ENCODE data around the gene GSTA5. TPM values are rescaled to one million over a fixed set of nuclear protein-coding genes. Genes with fewer than 3 reads are reported as not detected.
"Not testable (repeated sequence)": the region's sequence is repeated elsewhere in the genome, so short reads cannot be mapped to it uniquely, and the experiment has no call there.

The GSTA5 gene
- total RNA-seq, 1 donor from 2014 or later: not detected

DNA sequence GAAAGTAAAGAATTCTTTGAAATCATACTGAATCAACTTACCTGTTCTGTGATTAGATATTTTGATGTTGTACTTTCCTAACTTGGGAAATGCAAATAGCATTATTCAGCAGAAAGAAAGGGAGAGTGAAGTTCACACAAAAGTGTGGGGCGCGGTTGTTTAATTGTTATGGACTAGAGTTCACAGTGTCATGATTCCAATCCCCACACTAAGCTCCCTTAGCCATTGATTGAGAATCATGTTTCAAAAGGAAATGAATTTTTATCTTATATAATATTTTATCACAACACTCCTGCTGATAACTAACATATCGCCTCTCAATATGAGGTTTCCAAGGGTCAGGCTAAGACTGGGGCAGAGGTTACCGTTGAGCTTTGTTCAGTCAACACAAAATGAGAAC, 3.0 kb upstream of the GSTA5 start:
- DNase-seq (ENCODE audit: missing footprints) (no peak), ATAC-seq (no peak)
- intact Hi-C loops (cut with DNase I): no loop called here

DNA sequence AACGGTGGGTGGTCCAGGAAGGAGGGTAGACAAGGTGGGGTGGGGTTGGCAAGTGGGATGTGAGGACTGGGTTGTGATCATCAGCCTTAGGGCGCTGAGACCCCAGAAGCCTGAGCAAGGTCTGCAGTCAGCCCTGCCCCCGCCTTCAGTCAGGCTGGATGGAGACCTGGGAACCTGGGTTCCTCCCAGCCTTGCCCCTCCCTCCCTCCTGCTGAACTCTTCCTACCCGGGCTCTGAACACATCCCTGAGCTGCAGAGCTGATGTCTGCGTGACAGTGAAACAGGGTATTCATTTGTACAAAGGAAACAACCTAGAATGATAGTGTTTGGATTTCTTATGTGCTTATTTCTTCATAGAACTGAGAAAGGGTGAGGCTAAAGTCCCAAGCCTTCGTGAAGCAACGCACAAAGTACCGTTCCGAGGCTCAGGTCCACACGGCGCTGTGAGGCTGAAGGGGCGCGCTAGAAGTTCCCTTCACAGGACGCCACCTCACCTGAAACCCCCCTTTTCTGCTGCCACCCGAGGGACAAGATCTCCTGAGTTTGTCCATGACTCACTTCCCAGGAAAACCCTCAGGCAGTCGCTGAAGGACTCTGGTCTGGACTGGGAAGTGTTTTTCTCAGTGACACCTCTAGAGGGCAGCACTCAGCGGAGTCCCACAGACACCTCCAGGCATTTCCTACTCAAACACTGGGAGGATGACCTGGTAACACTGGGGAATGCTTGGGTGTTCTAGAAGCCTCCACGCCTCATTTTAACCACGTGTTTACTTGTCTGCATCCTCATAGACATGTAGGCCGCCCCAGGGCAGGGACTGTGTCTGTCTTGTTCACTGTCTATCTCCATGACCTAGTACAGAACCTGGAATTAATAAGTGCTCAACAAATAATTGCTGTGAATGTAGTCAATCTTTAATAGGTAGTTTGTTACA, 1.2 kb downstream of the GSTA5 start:
- intact Hi-C loops (cut with DNase I): no loop called here
- ATAC-seq (peak; percentile 42), DNase-seq (ENCODE audit: missing footprints) (peak; percentile 55)

DNA sequence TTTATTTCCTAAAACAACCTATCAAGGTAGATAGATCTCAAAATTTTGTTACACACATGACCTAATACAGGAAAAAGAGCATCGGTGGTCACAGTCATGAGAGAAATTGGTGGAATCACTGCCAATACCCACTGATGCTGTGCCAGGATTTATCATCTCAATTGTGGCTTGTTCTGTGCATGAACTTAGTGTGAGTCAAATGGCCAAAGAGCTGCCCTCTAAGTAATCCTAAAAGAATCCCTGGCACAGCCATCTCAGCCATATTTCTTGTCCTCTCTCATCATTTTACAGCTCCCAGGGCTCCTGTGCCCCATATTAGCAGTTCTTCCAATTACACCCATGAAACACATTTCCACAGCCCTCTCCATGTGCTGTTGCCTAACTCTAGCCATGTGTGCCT, 6.1 kb downstream of the GSTA5 start:
- DNase-seq (ENCODE audit: missing footprints) (no peak), ATAC-seq (no peak)
- intact Hi-C loops (cut with DNase I): no loop called here

DNA sequence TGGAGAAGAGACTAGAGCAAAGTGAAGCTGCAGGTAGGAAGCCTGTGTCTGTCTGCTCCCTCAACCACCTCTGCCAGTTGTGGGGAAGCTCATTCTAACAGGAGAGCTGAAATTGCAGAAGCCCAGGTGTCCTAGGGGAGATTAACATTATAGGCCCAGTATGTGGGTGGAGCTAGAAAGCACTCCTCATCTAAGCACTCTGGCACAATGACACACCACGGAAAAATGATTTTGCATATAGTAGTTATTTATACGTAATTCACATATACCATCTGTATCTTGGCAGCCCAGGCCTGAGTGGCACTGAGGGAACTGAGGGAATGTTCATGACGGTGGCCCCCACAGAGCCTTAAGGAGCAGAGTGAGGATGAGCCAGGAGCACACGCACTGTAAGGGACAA, 9.7 kb downstream of the GSTA5 start:
- intact Hi-C loops (cut with DNase I); DNase-seq (ENCODE audit: missing footprints); ATAC-seq: not testable (repeated sequence)

DNA sequence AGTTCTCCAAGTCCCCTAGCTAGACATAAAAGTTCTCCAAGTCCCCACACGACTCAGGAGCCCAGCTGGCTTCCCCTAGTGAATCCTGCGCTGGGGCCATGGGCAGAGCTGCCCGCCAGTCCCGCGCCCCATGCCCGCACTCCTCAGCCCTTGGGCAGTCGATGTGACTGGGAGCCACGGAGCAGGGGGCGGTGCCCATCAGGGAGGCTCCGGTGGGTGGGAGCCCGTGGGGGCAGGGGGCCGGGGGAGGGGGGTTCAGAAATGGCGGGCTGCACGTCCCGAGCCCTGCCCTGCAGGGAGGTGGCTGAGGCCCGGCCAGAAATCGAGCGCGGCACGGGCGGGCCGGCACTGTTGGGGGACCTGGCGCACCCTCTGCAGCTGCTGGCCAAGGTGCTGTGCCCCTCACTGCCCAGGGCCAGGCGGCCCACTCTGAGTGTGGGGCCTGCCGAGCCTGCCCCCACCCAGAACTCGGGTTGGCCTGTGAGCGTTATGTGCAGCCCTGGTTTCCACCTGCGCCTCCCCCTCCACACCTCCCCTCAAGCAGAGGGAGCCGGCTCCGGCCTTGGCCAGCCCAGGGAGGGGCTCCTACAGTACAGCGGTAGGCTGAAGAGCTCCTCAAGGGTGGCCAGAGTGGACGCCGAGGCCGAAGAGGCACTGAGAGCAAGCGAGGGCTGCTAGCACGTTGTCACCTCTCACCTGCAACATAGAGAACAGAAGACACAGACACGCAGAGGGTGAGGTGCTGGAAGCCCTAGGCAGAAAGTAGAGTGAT, 11.4 kb downstream of the GSTA5 start:
- ATAC-seq (no peak), DNase-seq (ENCODE audit: missing footprints) (no peak)
- intact Hi-C loops (cut with DNase I): loop anchor here (5.0 kb wide), 1 partner anchor 42 kb away; no protein-coding TSS in a partner anchor

DNA sequence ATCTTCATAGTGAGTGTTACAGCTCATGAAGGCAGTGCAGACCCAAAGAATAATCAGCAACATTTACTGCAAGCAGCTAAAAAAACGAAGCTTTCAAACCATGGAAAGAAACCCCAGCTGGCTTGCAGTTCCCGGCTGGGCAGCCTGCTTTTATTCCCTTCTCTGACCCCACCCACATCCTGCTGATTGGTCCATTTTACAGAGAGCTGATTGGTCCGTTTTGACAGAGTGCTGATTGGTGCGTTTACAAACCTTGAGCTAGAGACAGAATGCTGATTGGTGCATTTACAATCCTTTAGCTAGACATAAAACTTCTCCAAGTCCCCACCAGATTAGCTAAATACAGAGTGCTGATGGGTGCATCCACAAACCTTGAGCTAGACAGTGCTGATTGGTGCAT, 12.0 kb downstream of the GSTA5 start:
- intact Hi-C loops (cut with DNase I): loop anchor here (5.0 kb wide), 1 partner anchor 41 kb away; no protein-coding TSS in a partner anchor
- not testable (repeated sequence) for DNase-seq (ENCODE audit: missing footprints); ATAC-seq

DNA sequence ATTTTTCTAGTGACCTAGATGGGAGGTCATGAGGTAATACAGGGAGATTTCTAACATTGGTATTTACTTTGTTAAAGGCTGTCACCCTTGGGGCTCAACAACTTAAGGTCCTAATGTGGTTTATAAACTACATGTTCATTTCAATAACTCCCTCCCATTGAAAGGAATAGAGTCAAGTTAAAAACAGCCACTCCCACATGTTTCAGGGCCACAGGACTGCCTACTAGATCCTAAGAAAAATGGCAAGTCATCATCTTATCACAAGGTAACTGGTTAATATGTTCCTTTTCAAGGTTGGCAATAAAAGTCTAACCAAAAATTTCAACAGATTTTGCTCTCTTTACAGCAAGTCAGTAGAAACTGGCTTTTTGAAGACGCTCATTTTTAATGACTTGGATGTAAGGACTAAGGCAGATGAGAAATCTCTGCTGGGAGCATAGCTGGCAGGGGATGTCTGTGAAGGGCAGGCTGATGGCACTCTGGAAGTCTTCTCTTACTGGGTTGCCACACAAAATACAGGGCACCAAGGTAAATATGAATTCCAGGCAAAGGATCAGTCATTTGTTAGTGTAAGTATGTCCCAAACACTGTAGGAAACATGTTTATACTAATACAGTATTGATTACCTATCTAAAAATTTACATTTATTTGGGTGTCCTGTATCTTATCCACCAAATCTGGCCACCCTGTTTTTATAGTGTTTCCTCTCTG, 13.4 kb downstream of the GSTA5 start:
- intact Hi-C loops (cut with DNase I): loop anchor here (5.0 kb wide), 1 partner anchor 40 kb away; no protein-coding TSS in a partner anchor

DNA sequence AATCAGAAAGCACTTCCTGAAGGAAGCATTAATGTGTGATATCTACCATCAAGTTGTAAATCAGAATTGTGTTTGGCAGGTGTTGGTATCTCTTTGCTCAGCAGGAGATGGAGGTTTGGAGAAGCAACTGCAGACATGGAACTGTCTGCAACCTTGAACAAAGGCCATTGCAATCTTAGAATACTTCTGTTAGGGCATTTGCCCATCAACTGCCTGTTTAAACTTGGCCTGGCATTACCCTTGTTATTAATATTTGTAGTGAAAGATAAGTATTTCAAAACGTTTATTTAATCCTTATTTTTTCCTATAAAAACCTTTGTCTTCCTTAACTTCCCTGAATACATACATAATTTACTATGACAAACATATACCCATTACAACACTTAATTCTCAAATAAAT, 14.1 kb downstream of the GSTA5 start:
- DNase-seq (ENCODE audit: missing footprints) (no peak), ATAC-seq (no peak)
- intact Hi-C loops (cut with DNase I): loop anchor here (5.0 kb wide), 1 partner anchor 39 kb away; no protein-coding TSS in a partner anchor

More for the DNA sequence above, 13.4 kb downstream of the GSTA5 start:
- ATAC-seq; DNase-seq (ENCODE audit: missing footprints): not testable (repeated sequence)

DNA sequence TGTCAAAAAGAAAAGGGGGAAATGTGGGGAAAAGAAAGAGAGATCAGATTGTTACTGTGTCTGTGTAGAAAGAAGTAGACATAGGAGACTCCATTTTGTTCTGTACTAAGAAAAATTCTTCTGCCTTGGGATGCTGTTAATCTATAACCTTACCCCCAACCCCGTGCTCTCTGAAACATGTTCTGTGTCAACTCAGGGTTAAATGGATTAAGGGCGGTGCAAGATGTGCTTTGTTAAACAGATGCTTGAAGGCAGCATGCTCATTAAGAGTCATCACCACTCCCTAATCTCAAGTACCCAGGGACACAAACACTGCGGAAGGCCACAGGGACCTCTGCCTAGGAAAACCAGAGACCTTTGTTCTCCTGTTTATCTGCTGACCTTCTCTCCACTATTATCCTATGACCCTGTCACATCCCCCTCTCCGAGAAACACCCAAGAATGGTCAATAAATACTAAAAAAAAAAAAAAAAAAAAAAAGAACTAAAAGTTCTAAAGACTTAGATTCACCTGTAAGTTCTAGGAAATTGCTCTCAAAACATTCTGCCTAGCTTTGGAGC, 14.6 kb downstream of the GSTA5 start:
- not testable (repeated sequence) for DNase-seq (ENCODE audit: missing footprints); ATAC-seq
- intact Hi-C loops (cut with DNase I): loop anchor here (5.0 kb wide), 1 partner anchor 39 kb away; no protein-coding TSS in a partner anchor

DNA sequence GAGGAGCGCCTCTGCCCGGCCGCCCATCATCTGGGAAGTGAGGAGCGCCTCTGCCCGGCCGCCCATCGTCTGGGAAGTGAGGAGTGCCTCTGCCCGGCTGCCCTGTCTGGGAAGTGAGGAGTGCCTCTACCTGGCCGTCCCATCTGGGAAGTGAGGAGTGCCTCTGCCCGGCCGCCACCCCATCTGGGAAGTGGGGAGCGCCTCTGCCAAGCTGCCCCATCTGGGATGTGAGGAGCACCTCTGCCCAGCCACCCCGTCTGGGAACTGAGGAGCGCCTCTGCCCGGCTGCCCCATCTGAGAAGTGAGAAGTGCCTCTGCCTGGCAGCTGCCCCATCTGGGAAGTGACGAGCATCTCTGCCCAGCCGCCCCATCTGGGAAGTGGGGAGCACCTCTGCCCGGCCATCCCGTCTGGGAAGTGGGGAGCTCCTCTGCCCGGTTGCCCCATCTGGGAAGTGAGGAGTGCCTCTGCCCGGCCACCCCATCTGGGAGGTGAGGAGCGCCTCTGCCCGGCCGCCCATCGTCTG, 15.3 kb downstream of the GSTA5 start:
- ATAC-seq; DNase-seq (ENCODE audit: missing footprints): not testable (repeated sequence)
- intact Hi-C loops (cut with DNase I): loop anchor here (5.0 kb wide), 1 partner anchor 38 kb away; no protein-coding TSS in a partner anchor

DNA sequence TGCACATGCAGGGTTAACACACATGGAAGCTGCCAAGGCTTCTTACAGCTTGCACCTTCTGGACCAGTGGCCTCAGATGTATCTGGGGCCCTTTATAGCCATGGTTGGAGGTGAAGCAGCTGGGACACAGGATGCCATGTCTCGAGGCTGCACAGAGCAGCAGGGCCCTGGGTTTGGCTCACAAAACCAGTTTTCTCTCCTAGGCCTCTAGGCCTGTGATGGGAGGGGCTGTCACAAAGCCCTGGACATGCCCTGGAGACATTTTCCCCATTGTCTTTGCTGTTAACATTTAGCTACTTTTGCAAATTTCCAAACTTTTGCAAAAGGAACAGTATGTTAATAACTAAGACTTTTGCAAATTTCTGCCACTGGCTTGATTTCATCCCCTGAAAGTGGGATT, 18.8 kb downstream of the GSTA5 start:
- ATAC-seq: no peak
- intact Hi-C loops (cut with DNase I): no loop called here
- DNase-seq (ENCODE audit: missing footprints): no peak

DNA sequence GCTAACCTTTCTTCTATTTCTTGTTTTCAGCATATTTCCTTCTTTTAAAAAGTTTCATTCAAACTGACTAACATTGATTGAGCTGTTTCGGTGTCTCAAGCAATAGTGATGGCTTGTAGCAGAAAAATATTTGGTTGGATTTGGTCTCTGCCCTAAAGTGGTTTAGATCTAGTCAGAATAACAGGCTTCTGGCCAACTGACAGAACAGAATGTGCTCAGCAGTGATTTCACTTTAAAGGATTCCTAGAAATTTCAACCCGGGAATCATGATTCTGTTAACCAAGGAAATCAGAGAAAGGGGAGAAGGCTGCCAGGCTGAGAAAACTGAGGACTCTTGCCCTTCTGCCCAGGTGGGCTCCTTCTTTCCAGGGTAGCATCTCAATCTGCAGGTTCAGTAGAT, 20.4 kb downstream of the GSTA5 start:
- DNase-seq (ENCODE audit: missing footprints): no peak
- intact Hi-C loops (cut with DNase I): no loop called here
- no peak for ATAC-seq

DNA sequence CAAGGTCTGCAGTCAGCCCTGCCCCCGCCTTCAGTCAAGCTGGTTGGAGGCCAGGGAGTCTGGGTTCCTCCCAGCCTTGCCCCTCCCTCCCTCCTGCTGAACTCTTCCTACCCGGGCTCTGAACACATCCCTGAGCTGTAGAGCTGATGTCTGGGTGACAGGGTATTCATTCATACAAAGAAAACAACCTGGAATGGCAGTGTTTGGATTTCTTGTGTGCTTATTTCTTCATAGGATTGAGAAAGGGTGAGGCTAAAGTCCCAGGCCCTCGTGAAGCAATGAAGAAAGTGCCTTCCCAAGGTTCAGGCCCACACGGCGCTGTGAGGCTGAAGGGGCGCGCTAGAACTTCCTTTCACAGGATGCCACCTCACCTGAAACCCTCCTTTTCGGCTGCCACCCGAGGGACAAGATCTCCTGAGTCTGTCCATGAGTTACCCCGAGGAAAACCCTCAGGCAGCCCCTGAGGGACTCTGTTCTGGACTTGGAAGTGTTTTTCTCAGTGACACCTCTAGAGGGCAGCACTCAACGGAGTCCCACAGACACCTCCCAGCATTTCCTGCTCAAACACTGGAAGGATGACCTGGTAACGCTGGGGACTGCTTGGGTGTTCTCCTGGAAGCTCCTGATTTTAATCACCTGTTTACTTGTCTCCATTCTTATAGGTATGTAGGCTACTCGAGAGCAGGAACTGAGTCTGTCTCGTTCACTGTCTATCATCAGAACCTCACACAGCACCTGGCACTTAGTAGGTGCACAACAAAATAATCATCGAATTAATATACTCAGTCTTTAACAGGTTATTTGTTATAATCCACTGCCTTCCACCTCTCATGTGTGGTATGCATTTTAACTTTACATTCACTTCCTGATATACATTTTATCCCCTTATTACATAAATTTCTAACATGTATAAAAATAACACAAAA, 25.2 kb downstream of the GSTA5 start:
- intact Hi-C loops (cut with DNase I): no loop called here
- DNase-seq (ENCODE audit: missing footprints) (no peak), ATAC-seq (peak; percentile 56)

DNA sequence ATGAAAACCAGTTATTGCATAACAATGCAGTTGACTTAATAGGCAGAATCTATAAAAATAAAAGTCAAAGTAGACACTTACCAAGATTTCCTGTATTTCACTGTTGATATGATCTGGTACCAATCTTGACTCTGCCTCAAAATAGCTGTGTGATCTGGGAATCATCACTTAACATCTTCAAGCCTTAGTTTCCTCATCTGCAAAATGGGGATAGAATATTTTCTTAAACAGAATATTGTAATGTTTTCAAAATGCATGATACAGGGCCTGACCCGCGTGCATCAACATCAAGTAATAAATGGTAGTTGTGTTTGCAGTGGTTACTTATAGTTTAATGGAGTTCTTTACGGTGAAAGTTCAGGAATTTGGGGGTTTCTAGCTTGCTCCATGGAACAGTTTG, 26.1 kb downstream of the GSTA5 start:
- DNase-seq (ENCODE audit: missing footprints); ATAC-seq; intact Hi-C loops (cut with DNase I): not testable (repeated sequence)

DNA sequence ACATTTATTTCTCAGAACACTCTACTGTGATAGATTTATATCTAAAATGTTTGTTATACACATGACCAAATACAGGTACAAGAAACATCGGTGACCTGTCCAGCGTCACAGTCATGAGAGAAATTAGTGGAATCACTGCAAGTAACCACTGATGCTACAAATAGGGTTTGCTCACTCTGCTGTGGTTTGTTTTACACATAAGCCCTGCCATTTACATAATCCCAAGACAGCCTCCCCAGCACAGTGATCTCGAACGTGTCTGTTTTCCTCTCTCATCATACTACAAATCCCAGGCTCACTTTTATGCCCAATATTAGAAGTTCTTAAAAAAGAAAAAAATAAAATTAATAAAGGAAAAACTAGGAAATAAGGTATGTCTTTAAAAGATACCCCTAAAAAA, 30.8 kb downstream of the GSTA5 start:
- DNase-seq (ENCODE audit: missing footprints); ATAC-seq; intact Hi-C loops (cut with DNase I): not testable (repeated sequence)

DNA sequence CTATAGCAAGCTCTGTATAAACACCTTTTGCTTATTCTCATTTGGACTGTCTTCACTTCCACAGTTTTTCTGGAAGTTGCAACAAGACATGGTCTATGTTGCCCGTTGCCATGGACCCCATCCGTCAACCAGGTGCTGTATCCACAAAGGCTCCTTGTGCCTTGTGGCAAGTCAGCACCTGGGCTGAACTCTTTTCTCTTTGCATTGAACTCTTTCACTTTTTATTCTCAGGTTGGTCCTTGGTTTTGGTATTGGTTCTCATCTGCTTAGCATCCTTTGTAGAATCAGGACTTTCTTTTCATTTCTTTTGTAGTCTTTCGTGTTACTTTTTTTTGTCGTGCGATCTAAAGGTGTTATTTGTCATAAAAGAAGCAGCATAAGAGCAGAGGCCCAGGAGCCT, 32.0 kb downstream of the GSTA5 start:
- DNase-seq (ENCODE audit: missing footprints) (no peak), ATAC-seq (no peak)
- intact Hi-C loops (cut with DNase I): no loop called here

DNA sequence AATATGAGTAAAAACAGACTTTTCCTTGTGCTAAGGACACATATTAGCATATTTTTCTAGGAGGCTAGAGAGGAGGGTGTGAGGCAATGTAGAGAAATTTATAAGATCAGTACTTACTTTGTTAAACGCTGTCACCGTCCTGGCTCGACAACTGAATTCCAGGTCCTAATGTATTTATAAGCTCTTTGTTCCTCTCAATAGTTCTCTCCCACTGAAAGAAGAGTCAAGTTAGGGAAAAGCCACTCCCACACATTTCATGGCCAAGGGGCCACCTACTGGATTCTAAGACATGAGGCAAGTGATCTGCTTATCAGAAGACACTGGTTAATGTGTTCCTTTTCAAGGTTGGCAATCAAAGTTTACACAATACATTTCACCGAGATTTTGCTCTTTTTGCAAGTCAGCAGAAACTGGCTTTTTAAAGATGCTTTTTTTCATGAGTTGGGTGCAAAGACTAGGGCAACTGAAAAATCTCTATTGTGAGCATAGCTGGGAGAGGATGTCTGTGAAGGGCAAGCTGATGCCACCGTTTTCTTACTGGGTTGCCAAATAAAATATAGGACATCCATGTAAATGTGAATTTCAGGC, 36.9 kb downstream of the GSTA5 start, which contains the start of gene GSTA1:
GSTA1 (minus strand) TSS at position 149 of the 588 bp plus-strand sequence. CDS start 4,549 bp downstream, outside the sequence.
- ATAC-seq; DNase-seq (ENCODE audit: missing footprints); intact Hi-C loops (cut with DNase I): not testable (repeated sequence)
